HG03575 (cell line): ENCODE data around the gene HBA1.
"Not testable (repeated sequence)": the region's sequence is repeated elsewhere in the genome, so short reads cannot be mapped to it uniquely, and the experiment has no call there.

ENCODE experiments used
- ATAC-seq: cut with Tn5 transposase; IDR thresholded peaks from one replicate; pipeline ENCODE4 v1.9.1; 2021; ENCODE audit not compliant: unreplicated experiment, insufficient number of reproducible peaks, low FRiP score; ENCODE audit errors: extremely low read depth

HBA1 gene

DNA sequence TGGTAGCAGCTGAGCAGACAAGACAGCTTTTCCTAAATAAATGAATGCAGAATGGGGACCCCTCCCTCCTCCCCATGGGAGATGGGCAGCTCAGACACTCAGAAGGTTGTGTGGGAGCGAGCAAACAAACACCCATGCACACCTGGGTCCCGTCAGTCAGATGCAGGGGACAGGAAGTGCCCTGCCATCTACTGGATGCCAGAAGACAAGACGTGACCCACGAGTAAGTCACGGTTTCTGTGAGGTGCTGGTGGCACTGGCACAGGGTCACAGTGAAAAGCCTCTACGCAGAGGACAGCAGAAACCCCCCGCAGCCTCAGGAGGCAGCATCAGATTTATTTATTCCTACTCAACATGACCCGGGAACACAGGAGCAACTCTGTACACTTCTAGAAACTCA, 12.2 kb downstream of the HBA1 start:
- no peak for ATAC-seq

- no peak for ATAC-seq
Observed at GRCh38 chr16:189604-190186, 13.2 kb downstream of the HBA1 start.

- no peak for ATAC-seq
Observed at GRCh38 chr16:191831-192230, 15.4 kb downstream of the HBA1 start.

GRCh38 chr16:192686-193085, 16.2 kb downstream of the HBA1 start:
- no peak for ATAC-seq

- no peak for ATAC-seq
Observed at GRCh38 chr16:193441-193840, 17.0 kb downstream of the HBA1 start.

GRCh38 chr16:194516-194915, 18.0 kb downstream of the HBA1 start:
- ATAC-seq = no peak

GRCh38 chr16:200388-200787, 23.9 kb downstream of the HBA1 start:
- no peak for ATAC-seq

DNA sequence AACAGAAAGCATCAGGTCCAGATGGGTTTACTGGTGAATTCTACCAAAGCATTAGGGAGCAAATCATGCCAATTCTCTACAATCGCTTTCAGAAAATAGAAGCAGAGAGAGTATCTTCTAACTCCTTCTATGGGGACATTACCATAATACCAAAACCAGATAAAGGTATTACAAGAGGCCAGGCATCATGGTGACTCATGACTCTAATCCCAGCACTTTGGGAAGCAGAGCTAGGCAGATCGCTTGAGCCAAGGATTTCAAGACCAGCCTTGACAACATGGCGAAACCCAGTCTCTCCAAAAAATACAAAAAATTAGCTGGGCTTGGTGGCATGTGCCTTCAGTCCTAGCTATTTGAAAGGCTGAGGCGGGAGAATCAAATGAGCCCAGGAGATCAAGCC, 26.8 kb downstream of the HBA1 start:
- ATAC-seq = no peak

GRCh38 chr16:204046-204445, 27.6 kb downstream of the HBA1 start:
- ATAC-seq = not testable (repeated sequence)

GRCh38 chr16:209359-209758, 32.9 kb downstream of the HBA1 start:
- ATAC-seq = not testable (repeated sequence)

GRCh38 chr16:211631-212180, 35.2 kb downstream of the HBA1 start:
- not testable (repeated sequence) for ATAC-seq

DNA sequence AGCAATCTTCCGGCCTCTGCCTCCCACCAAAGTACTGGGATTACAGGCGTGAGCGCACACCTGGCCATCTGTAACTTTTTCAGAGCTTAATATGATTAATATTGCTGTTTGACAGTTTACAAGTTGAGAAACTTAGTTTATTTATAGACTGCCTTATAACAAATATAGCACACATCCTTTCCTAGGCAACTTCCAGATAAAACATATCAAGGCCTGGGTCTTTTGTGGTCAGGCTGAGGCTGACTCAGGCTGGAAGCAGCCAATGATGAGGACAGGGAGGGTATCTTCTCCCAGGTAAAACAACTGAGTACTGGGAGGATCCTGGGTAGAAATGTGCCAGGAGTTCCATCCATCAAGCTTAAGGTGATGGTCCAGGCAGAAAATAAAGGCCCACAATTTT, 36.5 kb downstream of the HBA1 start:
- ATAC-seq = no peak

DNA sequence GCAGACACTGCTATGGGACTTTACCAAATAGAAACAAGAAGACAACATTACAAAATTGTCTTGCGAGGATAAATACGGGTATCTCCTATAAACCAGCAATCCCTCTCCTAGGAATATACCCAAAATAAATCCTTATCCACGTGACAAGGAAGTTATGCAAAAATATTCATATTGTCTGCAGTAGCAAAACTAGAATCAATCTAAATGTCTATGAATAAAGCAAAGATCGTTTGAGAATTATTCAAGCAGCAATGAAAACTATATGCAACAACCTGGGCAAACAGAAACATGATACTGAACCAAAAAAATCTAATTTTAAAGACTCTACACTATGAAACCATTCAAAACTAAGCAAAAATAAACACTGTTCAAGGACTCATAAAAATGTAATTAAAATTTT, 43.5 kb downstream of the HBA1 start:
- no peak for ATAC-seq
